SK-N-MC (cell line): Measurements from ENCODE around the gene SDC3.

Experiments
- DNase-seq: peaks from one replicate; pipeline ENCODE4 v3.0.0-alpha.2; 2011; ENCODE audit warnings: low read depth, low spot score
- H3K27ac ChIP-seq: fragments of 200-600 bp; sonication (generic); 2 replicates; pipeline ENCODE4 v1.5.1; 2016; ENCODE audit warnings: mixed run types
- H3K36me3 ChIP-seq: fragments of 200-600 bp; sonication (generic); 2 replicates; pipeline ENCODE4 v1.6.1; 2017; ENCODE audit warnings: antibody characterized with exemption, low read length, mixed read lengths; ENCODE audit not compliant: insufficient read depth
- H3K4me3 ChIP-seq: fragments of 200-600 bp; sonication (generic); 2 replicates; pipeline ENCODE4 v1.5.1; 2016
- H3K9ac ChIP-seq: fragments of 200-600 bp; sonication (generic); 2 replicates; pipeline ENCODE4 v1.8.0; 2017; ENCODE audit warnings: mixed run types, mixed read lengths; ENCODE audit not compliant: insufficient read length
- H3K9me3 ChIP-seq: fragments of 200-600 bp; sonication (generic); 2 replicates; pipeline ENCODE4 v1.6.1; 2017; ENCODE audit warnings: low read depth, mild to moderate bottlenecking, antibody characterized with exemption, low read length, moderate library complexity, mixed read lengths
- EZH2 ChIP-seq: fragments of 200-600 bp; sonication (generic); IDR thresholded peaks from one replicate; pipeline ENCODE4 v1.6.1; 2017; ENCODE audit warnings: antibody characterized with exemption
- FOXP2 ChIP-seq: optimal IDR thresholded peaks from 2 replicates; pipeline ENCODE3; 2011; ENCODE audit warnings: mild to moderate bottlenecking, moderate library complexity; ENCODE audit not compliant: insufficient read depth; ENCODE audit errors: extremely low read length, control extremely low read depth
- POLR2AphosphoS5 ChIP-seq: IDR thresholded peaks from 2 replicates; pipeline ENCODE4 v1.6.1; 2012; ENCODE audit warnings: mild to moderate bottlenecking, low read depth, low read length, borderline replicate concordance

Gene SDC3

DNA sequence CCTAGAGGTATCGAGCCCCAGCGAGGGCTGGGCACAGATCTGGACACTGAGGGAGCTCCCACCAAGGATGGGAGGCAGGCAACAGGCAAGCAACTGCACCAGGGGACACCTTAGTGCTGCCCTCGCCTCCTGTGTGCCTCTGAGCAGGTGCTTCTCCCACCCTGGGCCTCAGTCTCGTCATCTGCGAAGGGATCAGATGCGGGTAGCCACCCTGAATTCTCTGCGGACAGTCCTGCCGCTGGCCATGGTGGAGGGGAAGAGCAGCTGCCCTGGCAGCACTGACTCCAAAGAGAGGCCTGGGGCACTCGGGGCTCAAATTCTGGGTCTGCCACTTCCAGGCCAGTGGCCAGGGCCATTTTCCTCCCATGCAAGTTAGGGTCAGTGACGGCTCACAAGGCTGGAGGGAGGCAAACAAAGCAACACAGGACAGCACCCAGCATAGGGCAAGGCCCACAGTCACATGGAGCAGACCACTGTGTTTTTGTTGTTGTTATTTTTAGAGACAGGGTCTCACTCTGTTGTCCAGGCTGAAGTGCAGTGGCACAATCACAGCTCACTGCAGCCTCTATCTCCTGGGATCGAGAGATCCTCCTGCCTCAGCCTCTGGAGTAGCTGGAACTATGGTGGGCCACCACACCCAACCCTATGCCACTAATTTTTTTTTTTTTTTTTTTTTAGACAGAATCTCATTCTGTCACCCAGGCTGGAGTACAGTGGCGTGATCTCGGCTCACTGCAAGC lies 7.1 kb upstream of the SDC3 start:
- no peaks in the 10 kb centered on the region for H3K9me3 ChIP-seq
- DNase-seq: no peak
- no peak overlapping the region for H3K27ac ChIP-seq
- no peak overlapping the region for H3K4me3 ChIP-seq
- TF ChIP-seq EZH2: no peak
- no peak for TF ChIP-seq POLR2AphosphoS5
- no peak for TF ChIP-seq FOXP2
- no peak overlapping the region for H3K9ac ChIP-seq
- H3K36me3 ChIP-seq: no peaks in the 10 kb centered on the region

DNA sequence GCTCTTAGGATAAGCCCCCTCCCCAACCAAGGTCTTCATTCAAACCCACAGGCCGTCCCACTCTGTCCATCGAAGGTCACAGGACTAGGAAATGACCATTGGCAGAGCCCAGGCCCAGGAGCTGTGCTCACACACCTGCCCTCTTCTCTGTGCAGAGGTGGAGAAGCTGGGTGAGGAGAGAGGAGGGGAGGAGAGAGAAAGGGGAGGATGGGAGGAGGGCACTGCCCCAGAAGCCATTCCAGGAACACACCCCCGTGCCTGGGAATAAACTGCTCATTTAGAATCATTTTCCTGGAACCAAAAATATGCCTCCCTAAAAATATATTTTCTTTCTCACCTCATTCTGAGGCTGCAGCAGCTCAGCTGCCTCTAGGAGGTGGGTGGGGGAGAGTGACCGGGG lies 6.4 kb upstream of the SDC3 start:
- TF ChIP-seq FOXP2 (no peak), POLR2AphosphoS5 (no peak), EZH2 (no peak)
- Histone ChIP-seq H3K36me3 (no peaks in the 10 kb centered on the region), H3K9ac (no peak overlapping the region)

DNA sequence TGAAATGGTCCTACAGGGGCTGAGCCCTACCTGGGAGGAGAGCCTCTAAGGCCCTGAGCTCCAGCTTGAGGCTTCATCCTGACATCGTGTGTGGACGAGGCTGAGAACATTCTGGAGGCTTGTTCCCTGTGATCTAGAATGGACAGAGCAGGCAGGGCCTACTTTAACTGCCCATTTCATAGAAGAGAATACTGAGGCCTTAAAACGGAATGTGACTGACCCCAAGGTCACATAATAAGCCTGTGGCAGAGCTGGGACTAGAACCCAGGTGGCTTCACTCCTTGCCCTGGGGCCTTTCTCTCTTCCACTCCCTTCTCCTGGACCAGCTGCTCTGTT lies 6.0 kb upstream of the SDC3 start:
- TF ChIP-seq FOXP2 (no peak), EZH2 (no peak), POLR2AphosphoS5 (no peak)
- no peak overlapping the region for H3K4me3 ChIP-seq
- H3K36me3 ChIP-seq: no peaks in the 10 kb centered on the region
- H3K9ac ChIP-seq: no peak overlapping the region
- no peak overlapping the region for H3K27ac ChIP-seq
- no peak for DNase-seq
- no peaks in the 10 kb centered on the region for H3K9me3 ChIP-seq

More for the DNA sequence above, 6.4 kb upstream of the SDC3 start:
- no peaks in the 10 kb centered on the region for H3K9me3 ChIP-seq
- no peak overlapping the region for H3K4me3 ChIP-seq
- no peak overlapping the region for H3K27ac ChIP-seq
- DNase-seq: no peak

DNA sequence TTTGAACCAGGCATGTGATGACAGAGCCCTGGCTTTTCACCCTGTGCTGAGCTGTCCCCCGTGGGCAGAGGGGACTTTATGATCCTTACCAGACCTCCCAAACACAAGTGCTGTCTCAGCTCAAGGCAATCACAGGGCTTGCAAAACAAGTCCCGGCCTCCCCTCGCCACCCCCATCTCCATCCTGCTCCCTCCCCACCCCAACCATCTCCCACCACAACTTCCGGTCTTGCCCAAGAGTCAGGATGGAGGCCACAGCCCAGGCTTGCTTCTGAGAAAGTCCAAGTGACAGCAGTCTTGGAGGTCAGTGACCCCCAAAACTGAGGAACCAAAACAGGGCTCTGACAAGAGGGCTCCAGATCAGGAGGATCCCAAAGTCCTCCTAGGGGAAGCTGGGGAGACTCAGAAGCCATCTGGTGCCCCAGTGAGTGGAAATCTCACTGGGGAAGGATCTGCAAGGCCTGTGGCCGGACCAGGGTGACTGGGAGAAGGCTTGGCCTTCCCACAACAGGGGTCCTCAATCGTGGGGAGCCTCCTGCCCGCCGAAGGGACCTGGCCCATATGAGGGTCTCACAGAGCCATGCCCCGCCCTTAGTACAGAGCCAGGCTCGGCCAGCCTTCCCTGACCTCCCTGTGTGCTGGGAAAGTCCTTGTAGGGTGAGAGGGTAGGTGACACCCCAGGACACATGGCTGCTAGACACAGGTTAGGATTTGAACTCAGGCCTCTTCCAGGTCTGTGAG lies 4.5 kb upstream of the SDC3 start:
- Histone ChIP-seq H3K9me3 (no peaks in the 10 kb centered on the region), H3K4me3 (no peak overlapping the region), H3K27ac (no peak overlapping the region), H3K9ac (no peak overlapping the region), H3K36me3 (no peaks in the 10 kb centered on the region)
- DNase-seq: no peak
- TF ChIP-seq EZH2 (no peak), POLR2AphosphoS5 (no peak), FOXP2 (no peak)

DNA sequence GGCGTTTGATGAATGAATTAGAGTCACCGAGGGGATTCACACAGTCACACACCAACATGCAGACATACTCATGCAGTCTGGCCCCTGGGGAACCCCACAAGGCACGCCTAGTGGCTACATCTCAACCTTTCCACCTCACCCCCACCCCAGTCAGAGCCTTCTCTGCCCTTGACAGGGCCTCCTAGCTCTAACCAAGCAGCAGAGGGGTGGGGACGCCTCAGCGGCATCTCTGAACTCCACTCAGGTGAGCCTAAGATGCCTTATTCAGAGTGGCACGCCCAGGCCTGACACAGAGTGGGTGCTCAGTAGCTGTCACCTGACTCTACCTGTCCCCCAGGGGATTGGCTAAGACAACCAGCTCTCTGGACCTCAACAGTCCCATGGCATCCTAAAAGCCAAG lies 3.7 kb upstream of the SDC3 start:
- no peak for DNase-seq
- Histone ChIP-seq H3K9ac (no peak overlapping the region), H3K9me3 (no peaks in the 10 kb centered on the region), H3K4me3 (no peak overlapping the region), H3K27ac (no peak overlapping the region), H3K36me3 (no peaks in the 10 kb centered on the region)
- TF ChIP-seq FOXP2: no peak
- no peak for TF ChIP-seq EZH2
- no peak for TF ChIP-seq POLR2AphosphoS5

DNA sequence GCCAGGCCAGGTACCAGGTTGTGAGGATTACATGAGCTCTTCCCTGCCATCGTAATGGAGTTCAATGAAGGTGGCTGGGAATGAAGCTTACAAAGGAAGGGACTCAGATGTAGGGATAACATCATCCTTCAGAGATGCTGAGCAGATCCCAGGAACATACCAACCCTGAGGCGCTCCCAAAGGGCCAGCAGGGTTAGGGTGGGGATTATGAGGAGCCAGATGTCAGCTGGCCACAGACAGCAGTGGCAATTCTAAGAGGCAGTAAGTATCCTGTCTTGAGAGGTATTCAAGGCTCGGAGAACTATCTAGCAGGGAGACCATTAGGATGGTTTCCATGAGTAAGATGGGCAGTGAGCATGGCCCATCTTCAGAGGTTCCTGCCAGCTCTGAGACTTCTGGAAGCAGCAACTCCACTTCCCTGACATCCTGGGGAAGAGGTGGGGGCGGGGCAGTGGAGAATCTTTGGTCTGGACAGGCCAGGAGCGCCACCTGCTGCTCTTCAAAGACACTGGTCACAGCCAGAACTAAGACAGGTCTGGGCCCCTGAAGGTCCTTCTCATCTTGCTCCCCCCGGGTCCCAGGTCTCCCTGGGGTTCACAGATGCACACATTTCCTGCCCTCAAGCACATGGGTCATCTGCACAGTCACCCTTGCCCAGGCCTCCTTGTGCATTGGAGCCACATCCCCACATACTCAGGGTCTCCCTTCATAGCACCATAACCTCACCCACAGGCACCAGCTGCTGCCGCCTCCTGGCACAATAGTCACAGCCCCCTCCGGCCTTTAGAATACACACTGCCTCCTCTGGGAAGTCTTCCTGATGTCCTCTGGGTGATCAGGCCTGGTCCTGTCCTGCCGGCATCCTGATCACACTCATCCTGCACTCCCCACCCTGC lies 2.7 kb upstream of the SDC3 start:
- Histone ChIP-seq H3K4me3 (no peak overlapping the region), H3K9me3 (no peaks in the 10 kb centered on the region), H3K27ac (no peak overlapping the region), H3K36me3 (no peaks in the 10 kb centered on the region), H3K9ac (no peak overlapping the region)
- no peak for DNase-seq
- TF ChIP-seq FOXP2 (no peak), POLR2AphosphoS5 (no peak), EZH2 (no peak)

DNA sequence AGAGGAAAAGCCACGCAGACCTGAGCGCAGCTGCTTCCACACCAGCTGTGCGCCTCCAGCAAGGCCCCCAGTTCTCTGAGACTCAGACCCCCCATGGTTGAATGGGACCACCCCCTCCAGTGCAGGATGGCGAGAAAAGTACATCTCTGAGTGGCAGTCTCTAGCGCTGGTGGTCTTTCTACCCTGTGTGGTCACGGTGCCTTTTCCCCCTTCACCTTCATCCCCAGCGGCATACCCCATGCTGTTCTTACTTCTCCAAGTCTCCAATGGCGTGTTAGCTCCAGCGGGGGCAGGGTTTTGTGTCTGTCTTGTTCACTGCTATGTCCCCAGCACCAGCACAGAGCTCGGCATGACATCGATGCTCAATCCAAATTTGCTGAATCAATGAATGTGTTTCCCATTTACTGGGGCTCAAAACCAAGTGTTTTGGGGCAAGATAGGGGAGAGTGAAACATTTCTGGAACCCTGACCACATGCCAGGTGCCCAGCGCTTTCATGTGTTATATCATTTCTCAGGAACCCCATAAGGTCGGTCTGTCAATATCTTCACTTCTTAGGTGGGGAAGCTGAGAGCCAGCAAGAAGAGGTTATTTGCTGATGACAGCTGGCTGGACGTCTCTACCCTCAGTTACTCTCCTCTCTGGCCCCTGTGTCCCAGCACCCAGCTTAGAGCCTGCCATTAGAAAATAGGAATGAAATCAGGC lies 959 bp upstream of the SDC3 start:
- no peaks in the 10 kb centered on the region for H3K36me3 ChIP-seq
- H3K27ac ChIP-seq: no peak overlapping the region
- no peak overlapping the region for H3K9ac ChIP-seq
- no peak for TF ChIP-seq FOXP2
- TF ChIP-seq EZH2: no peak
- TF ChIP-seq POLR2AphosphoS5: no peak
- H3K9me3 ChIP-seq: no peaks in the 10 kb centered on the region
- peak overlapping the region; percentile 62 for H3K4me3 ChIP-seq
- no peak for DNase-seq

DNA sequence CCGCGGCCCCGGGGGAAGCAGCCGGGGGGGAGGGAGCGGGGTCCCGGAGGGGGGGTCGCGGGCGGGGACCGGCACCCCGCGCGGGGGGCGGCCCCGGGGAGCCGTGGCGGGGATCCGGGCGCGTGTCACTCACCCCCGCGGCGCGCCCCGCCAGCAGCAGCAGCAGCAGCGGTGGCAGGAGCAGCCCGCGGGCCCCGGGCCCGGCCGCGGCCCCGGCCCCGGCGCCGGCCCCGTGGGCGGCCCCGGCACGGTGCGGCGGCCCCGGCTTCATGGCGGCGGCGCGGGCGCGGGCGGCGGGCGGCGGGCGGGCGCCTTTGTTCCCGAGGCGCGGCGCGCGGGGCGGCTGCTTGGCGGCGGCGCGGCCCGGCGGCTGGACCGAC lies 252 bp downstream of the SDC3 start:
- peak overlapping the region; percentile 57; the same call in 1 of the 2 replicates for H3K4me3 ChIP-seq

More for the DNA sequence above, 252 bp downstream of the SDC3 start:
- Histone ChIP-seq H3K36me3 (no peaks in the 10 kb centered on the region), H3K27ac (no peak overlapping the region), H3K9me3 (no peaks in the 10 kb centered on the region), H3K9ac (no peak overlapping the region)
- DNase-seq: no peak
- TF ChIP-seq FOXP2 (no peak), EZH2 (no peak), POLR2AphosphoS5 (no peak)
